CD8-positive, alpha-beta memory T cell (primary cell): ENCODE data around the gene PRDM16. TPM values are rescaled to one million over a fixed set of nuclear protein-coding genes. Genes with fewer than 3 reads are reported as not detected.

Experiments
- CTCF ChIA-PET: fragments of 350-600 bp; sonication (Branson Sonifier 250); formaldehyde crosslinking; loops from one replicate; lab custom pipeline; 2021; ENCODE audit warnings: antibody characterized with exemption; lab: Charles Lee
- POLR2A ChIA-PET: fragments of 350-600 bp; sonication (Branson Sonifier 250); formaldehyde crosslinking; loops from one replicate; lab custom pipeline; 2021; ENCODE audit warnings: antibody characterized with exemption; lab: Charles Lee
- DNase-seq, 5 donors: peaks; one replicate each; pipeline versions ENCODE4 v3.0.0 to v3.0.0-alpha.2; 2020 to 2022; ENCODE audit warnings: mixed read lengths in 1 of 5
- H3K27ac ChIP-seq: one replicate; pipeline ENCODE4 v1.7.0; 2013; ENCODE audit warnings: low read depth, mild to moderate bottlenecking, low read length, moderate library complexity
- H3K27me3 ChIP-seq: 2 replicates; pipeline ENCODE4 v1.7.0; 2013; ENCODE audit warnings: low read length, mild to moderate bottlenecking; ENCODE audit not compliant: insufficient read depth, poor library complexity, severe bottlenecking
- H3K36me3 ChIP-seq: 2 replicates; pipeline ENCODE4 v1.7.0; 2013; ENCODE audit warnings: mild to moderate bottlenecking, low read length, moderate library complexity; ENCODE audit not compliant: insufficient read depth
- H3K4me1 ChIP-seq: 2 replicates; pipeline ENCODE4 v1.7.0; 2013; ENCODE audit warnings: mild to moderate bottlenecking, low read length, moderate library complexity; ENCODE audit not compliant: insufficient read depth
- H3K4me3 ChIP-seq: 2 replicates; pipeline ENCODE4 v1.7.0; 2013; ENCODE audit warnings: mild to moderate bottlenecking, low read length
- H3K9me3 ChIP-seq: 2 replicates; pipeline ENCODE4 v1.7.0; 2013; ENCODE audit warnings: mild to moderate bottlenecking, low read length
- H3K27ac Mint-ChIP-seq, 8 donors: one replicate each; pipeline ENCODE4 v1.8.0; 2020 to 2021; ENCODE audit warnings: mixed read lengths in 8 of 8, mild to moderate bottlenecking in 6 of 8, inconsistent platforms in 3 of 8, moderate library complexity in 3 of 8
- H3K27me3 Mint-ChIP-seq, 2 donors: one replicate each; pipeline ENCODE4 v1.8.0; 2020 to 2021; ENCODE audit warnings: mixed read lengths in 2 of 2, mild to moderate bottlenecking in 1 of 2, moderate library complexity in 1 of 2
- H3K36me3 Mint-ChIP-seq, 3 donors: one replicate each; pipeline ENCODE4 v1.8.0; 2020 to 2021; ENCODE audit warnings: mixed read lengths in 3 of 3, inconsistent platforms in 1 of 3, mild to moderate bottlenecking in 1 of 3
- H3K4me1 Mint-ChIP-seq, 3 donors: one replicate each; pipeline ENCODE4 v1.8.0; 2020 to 2021; ENCODE audit warnings: mixed read lengths in 3 of 3, inconsistent platforms in 1 of 3, mild to moderate bottlenecking in 1 of 3
- H3K4me3 Mint-ChIP-seq, 7 donors: one replicate each; pipeline ENCODE4 v1.8.0; 2020 to 2021; ENCODE audit warnings: mixed read lengths in 7 of 7, mild to moderate bottlenecking in 6 of 7, moderate library complexity in 4 of 7, inconsistent platforms in 2 of 7
- H3K9me3 Mint-ChIP-seq, 5 donors: one replicate each; pipeline ENCODE4 v1.8.0; 2020 to 2022; ENCODE audit warnings: mixed read lengths in 5 of 5, mild to moderate bottlenecking in 3 of 5, moderate library complexity in 2 of 5, inconsistent platforms in 1 of 5
- polyA plus RNA-seq: library from polyadenylated mRNA; unstranded; fragments of 300-500 nt; fragmentation: Illumina TruSeq; gene quantifications from one replicate; pipeline ENCODE4 v1.2.3, GENCODE V29; 2021
- total RNA-seq, 2 experiments: library from RNA; stranded (reverse); gene quantifications; one replicate each; pipeline ENCODE4 v1.2.3, GENCODE V29; 2021

Gene PRDM16
- total and polyA plus RNA-seq, 3 experiments from 2014 or later = not detected

- peaks cover 0 to 5% (median 0%) of the 10 kb centered on the region in 3 donors for H3K4me1 Mint-ChIP-seq
- peaks cover 11 to 36% of the 10 kb centered on the region in 2 donors for H3K27me3 Mint-ChIP-seq
- Histone ChIP-seq H3K4me3 (no peak overlapping the region), H3K27ac (no peak overlapping the region), H3K9me3 (no peaks in the 10 kb centered on the region), H3K4me1 (no peaks in the 10 kb centered on the region), H3K36me3 (no peaks in the 10 kb centered on the region), H3K27me3 (peaks cover 7% of the 10 kb centered on the region)
- H3K9me3 Mint-ChIP-seq = no peaks in the 10 kb centered on the region
- DNase-seq = no peak
- no peak overlapping the region for H3K4me3 Mint-ChIP-seq
- no peak overlapping the region for H3K27ac Mint-ChIP-seq
- no peaks in the 10 kb centered on the region for H3K36me3 Mint-ChIP-seq
- ChIA-PET CTCF (no interaction called here), POLR2A (no interaction called here)
Measured at GRCh38 chr1:3169665-3170356, 100.8 kb downstream of the PRDM16 start.

- H3K27ac ChIP-seq = no peak overlapping the region
- Mint-ChIP-seq H3K36me3 (no peaks in the 10 kb centered on the region), H3K27me3 (peaks cover 11 to 40% of the 10 kb centered on the region in 2 donors), H3K9me3 (no peaks in the 10 kb centered on the region), H3K4me1 (peaks cover 0 to 5% (median 0%) of the 10 kb centered on the region in 3 donors), H3K4me3 (no peak overlapping the region), H3K27ac (peak overlapping the region in 1 of 8 donors; percentile 87)
- ChIA-PET POLR2A (no interaction called here), CTCF (no interaction called here)
- no peak overlapping the region for H3K4me3 ChIP-seq
- no peaks in the 10 kb centered on the region for H3K36me3 ChIP-seq
- DNase-seq = no peak
- H3K27me3 ChIP-seq = peaks cover 7% of the 10 kb centered on the region
- no peaks in the 10 kb centered on the region for H3K9me3 ChIP-seq
- no peaks in the 10 kb centered on the region for H3K4me1 ChIP-seq
Measured at GRCh38 chr1:3170561-3171453, 101.8 kb downstream of the PRDM16 start.

GRCh38 chr1:3171761-3172160 lies 102.8 kb downstream of the PRDM16 start:
- ChIA-PET CTCF (no interaction called here), POLR2A (no interaction called here)
- Mint-ChIP-seq H3K27ac (no peak overlapping the region), H3K36me3 (no peaks in the 10 kb centered on the region), H3K9me3 (no peaks in the 10 kb centered on the region), H3K4me3 (no peak overlapping the region), H3K4me1 (peaks cover 0 to 5% (median 0%) of the 10 kb centered on the region in 3 donors), H3K27me3 (peaks cover 11 to 40% of the 10 kb centered on the region in 2 donors)
- H3K9me3 ChIP-seq = no peaks in the 10 kb centered on the region
- H3K27ac ChIP-seq = no peak overlapping the region
- no peak overlapping the region for H3K4me3 ChIP-seq
- peaks cover 7% of the 10 kb centered on the region for H3K27me3 ChIP-seq
- H3K36me3 ChIP-seq = no peaks in the 10 kb centered on the region
- H3K4me1 ChIP-seq = no peaks in the 10 kb centered on the region
- no peak for DNase-seq

- ChIA-PET CTCF (no interaction called here), POLR2A (no interaction called here)
- H3K27ac ChIP-seq = no peak overlapping the region
- Mint-ChIP-seq H3K27me3 (peaks cover 11 to 40% of the 10 kb centered on the region in 2 donors), H3K4me1 (peaks cover 0 to 5% (median 0%) of the 10 kb centered on the region in 3 donors), H3K4me3 (no peak overlapping the region), H3K27ac (peak overlapping the region in 1 of 8 donors; percentile 84), H3K36me3 (no peaks in the 10 kb centered on the region), H3K9me3 (no peaks in the 10 kb centered on the region)
- DNase-seq = no peak
- peaks cover 7% of the 10 kb centered on the region for H3K27me3 ChIP-seq
- no peaks in the 10 kb centered on the region for H3K4me1 ChIP-seq
- no peaks in the 10 kb centered on the region for H3K9me3 ChIP-seq
- no peaks in the 10 kb centered on the region for H3K36me3 ChIP-seq
- H3K4me3 ChIP-seq = no peak overlapping the region
Measured at GRCh38 chr1:3172431-3173380, 103.7 kb downstream of the PRDM16 start.

GRCh38 chr1:3173381-3173980 lies 104.5 kb downstream of the PRDM16 start:
- no peak overlapping the region for H3K4me3 ChIP-seq
- ChIA-PET CTCF (no interaction called here), POLR2A (no interaction called here)
- no peaks in the 10 kb centered on the region for H3K9me3 ChIP-seq
- H3K4me3 Mint-ChIP-seq = no peak overlapping the region
- peaks cover 0 to 5% (median 0%) of the 10 kb centered on the region in 3 donors for H3K4me1 Mint-ChIP-seq
- H3K4me1 ChIP-seq = no peaks in the 10 kb centered on the region
- no peaks in the 10 kb centered on the region for H3K9me3 Mint-ChIP-seq
- no peak for DNase-seq
- H3K27ac Mint-ChIP-seq = no peak overlapping the region
- no peak overlapping the region for H3K27ac ChIP-seq
- H3K27me3 ChIP-seq = peaks cover 7% of the 10 kb centered on the region
- H3K36me3 ChIP-seq = no peaks in the 10 kb centered on the region
- H3K27me3 Mint-ChIP-seq = peaks cover 11 to 40% of the 10 kb centered on the region in 2 donors
- H3K36me3 Mint-ChIP-seq = no peaks in the 10 kb centered on the region

GRCh38 chr1:3174487-3175247 lies 105.7 kb downstream of the PRDM16 start:
- ChIA-PET CTCF (no interaction called here), POLR2A (no interaction called here)
- no peaks in the 10 kb centered on the region for H3K36me3 ChIP-seq
- H3K27ac Mint-ChIP-seq = no peak overlapping the region
- H3K27me3 ChIP-seq = peaks cover 7% of the 10 kb centered on the region
- H3K4me3 Mint-ChIP-seq = no peak overlapping the region
- H3K27me3 Mint-ChIP-seq = peaks cover 11 to 39% of the 10 kb centered on the region in 2 donors
- DNase-seq = no peak
- no peak overlapping the region for H3K27ac ChIP-seq
- H3K9me3 Mint-ChIP-seq = no peaks in the 10 kb centered on the region
- no peak overlapping the region for H3K4me3 ChIP-seq
- peaks cover 0 to 5% (median 0%) of the 10 kb centered on the region in 3 donors for H3K4me1 Mint-ChIP-seq
- H3K36me3 Mint-ChIP-seq = no peaks in the 10 kb centered on the region
- no peaks in the 10 kb centered on the region for H3K4me1 ChIP-seq
- no peaks in the 10 kb centered on the region for H3K9me3 ChIP-seq

GRCh38 chr1:3175486-3175885 lies 106.5 kb downstream of the PRDM16 start:
- Histone ChIP-seq H3K27ac (no peak overlapping the region), H3K27me3 (peaks cover 7% of the 10 kb centered on the region), H3K9me3 (no peaks in the 10 kb centered on the region), H3K4me1 (no peaks in the 10 kb centered on the region), H3K4me3 (no peak overlapping the region), H3K36me3 (no peaks in the 10 kb centered on the region)
- no peak for DNase-seq
- H3K27me3 Mint-ChIP-seq = peaks cover 10 to 37% of the 10 kb centered on the region in 2 donors
- no peaks in the 10 kb centered on the region for H3K9me3 Mint-ChIP-seq
- no peaks in the 10 kb centered on the region for H3K36me3 Mint-ChIP-seq
- H3K4me3 Mint-ChIP-seq = no peak overlapping the region
- CTCF ChIA-PET = no interaction called here
- peaks cover 0 to 5% (median 0%) of the 10 kb centered on the region in 3 donors for H3K4me1 Mint-ChIP-seq
- POLR2A ChIA-PET = no interaction called here
- no peak overlapping the region for H3K27ac Mint-ChIP-seq
